Choroid plexus epithelial cell (primary cell): ENCODE data around the gene IL24.

Experiments
- DNase-seq: peaks from one replicate; pipeline ENCODE4 v3.0.0-alpha.2; 2010; ENCODE audit warnings: low read depth
- H3K4me3 ChIP-seq: 2 replicates; pipeline ENCODE4 v1.5.1; 2011; ENCODE audit warnings: low read depth, mild to moderate bottlenecking, control low read depth, low read length, moderate library complexity
- TF ChIP-seq, protein P1 (sequence below): conservative IDR thresholded peaks from 2 replicates; pipeline ENCODE4 v1.5.1; 2011; ENCODE audit warnings: low read depth, mild to moderate bottlenecking, control low read depth, inconsistent platforms, low read length, moderate library complexity

Gene IL24

DNA sequence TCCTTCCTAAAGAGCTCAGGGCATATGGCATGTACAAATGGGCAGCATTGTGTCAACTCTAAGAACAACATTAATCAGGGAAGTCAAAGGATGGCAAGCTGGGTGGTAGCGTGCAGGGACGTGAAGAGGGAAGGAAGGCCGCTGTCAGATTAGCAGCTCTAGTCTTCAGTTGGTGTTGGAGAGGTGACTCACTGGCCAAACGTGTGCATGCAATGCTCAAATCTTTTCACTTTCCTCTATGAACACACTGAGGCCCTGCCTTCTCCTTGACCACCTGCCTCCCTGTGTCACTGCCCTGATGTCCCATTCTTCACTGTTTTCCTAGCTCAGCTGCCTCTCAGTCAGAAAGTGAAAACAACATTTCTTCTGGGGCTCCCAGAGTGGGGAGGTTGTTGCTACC, 54.9 kb downstream of the IL24 start:
- no peak for DNase-seq
- TF ChIP-seq, protein P1, sequence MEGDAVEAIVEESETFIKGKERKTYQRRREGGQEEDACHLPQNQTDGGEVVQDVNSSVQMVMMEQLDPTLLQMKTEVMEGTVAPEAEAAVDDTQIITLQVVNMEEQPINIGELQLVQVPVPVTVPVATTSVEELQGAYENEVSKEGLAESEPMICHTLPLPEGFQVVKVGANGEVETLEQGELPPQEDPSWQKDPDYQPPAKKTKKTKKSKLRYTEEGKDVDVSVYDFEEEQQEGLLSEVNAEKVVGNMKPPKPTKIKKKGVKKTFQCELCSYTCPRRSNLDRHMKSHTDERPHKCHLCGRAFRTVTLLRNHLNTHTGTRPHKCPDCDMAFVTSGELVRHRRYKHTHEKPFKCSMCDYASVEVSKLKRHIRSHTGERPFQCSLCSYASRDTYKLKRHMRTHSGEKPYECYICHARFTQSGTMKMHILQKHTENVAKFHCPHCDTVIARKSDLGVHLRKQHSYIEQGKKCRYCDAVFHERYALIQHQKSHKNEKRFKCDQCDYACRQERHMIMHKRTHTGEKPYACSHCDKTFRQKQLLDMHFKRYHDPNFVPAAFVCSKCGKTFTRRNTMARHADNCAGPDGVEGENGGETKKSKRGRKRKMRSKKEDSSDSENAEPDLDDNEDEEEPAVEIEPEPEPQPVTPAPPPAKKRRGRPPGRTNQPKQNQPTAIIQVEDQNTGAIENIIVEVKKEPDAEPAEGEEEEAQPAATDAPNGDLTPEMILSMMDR, result no peak
- no peak overlapping the region for H3K4me3 ChIP-seq

- H3K4me3 ChIP-seq, result no peak overlapping the region
- no peak for DNase-seq
- TF ChIP-seq, protein P1, result no peak
These were observed 55.9 kb downstream of the IL24 start for GRCh38 chr1:206953126-206953525.

- DNase-seq, result no peak
These were observed 56.4 kb downstream of the IL24 start for GRCh38 chr1:206953626-206954025.

More at GRCh38 chr1:206953626-206954025, 56.4 kb downstream of the IL24 start:
- H3K4me3 ChIP-seq, result no peak overlapping the region
- TF ChIP-seq, protein P1, result no peak
